HL-60 (cell line): ENCODE measurements around the gene TAF4.

Source experiments
- DNase-seq, 2 experiments: peaks; one replicate each; pipeline ENCODE4 v3.0.0-alpha.2; 2010 to 2020; ENCODE audit warnings: low read depth in 1 of 2, low spot score in 1 of 2
- H3K27ac ChIP-seq: fragments of 250-450 bp; sonication (Bioruptor Pico); replicated peaks from 2 replicates; pipeline ENCODE4 v1.5.1; 2020; ENCODE audit warnings: mild to moderate bottlenecking, moderate library complexity
- H3K27me3 ChIP-seq: fragments of 250-450 bp; sonication (Bioruptor Pico); 2 replicates; pipeline ENCODE4 v1.5.1; 2021; ENCODE audit warnings: mild to moderate bottlenecking, moderate library complexity; ENCODE audit not compliant: insufficient read depth, poor library complexity, severe bottlenecking
- H3K4me3 ChIP-seq: replicated peaks from 2 replicates; pipeline ENCODE4 v1.5.1; 2011; ENCODE audit warnings: mild to moderate bottlenecking, control low read depth, low read length; ENCODE audit not compliant: insufficient read depth
- CTCF ChIP-seq: IDR thresholded peaks from one replicate; pipeline ENCODE4 v1.5.1; 2011; ENCODE audit warnings: low read length, control low read depth, inconsistent platforms; ENCODE audit not compliant: insufficient read depth
- GABPA ChIP-seq: IDR thresholded peaks from 2 replicates; pipeline ENCODE4 v1.6.1; 2012; ENCODE audit warnings: low read depth
- POLR2AphosphoS5 ChIP-seq: IDR thresholded peaks from 2 replicates; pipeline ENCODE4 v1.6.1; 2012; ENCODE audit warnings: low read depth
- REST ChIP-seq: IDR thresholded peaks from 2 replicates; pipeline ENCODE4 v1.6.1; 2012; ENCODE audit warnings: low read depth; ENCODE audit not compliant: insufficient replicate concordance
- SPI1 ChIP-seq: IDR thresholded peaks from 2 replicates; pipeline ENCODE4 v1.6.1; 2012; ENCODE audit warnings: low read depth, mild to moderate bottlenecking, borderline replicate concordance

TAF4 gene

GRCh38 chr20:62001178-62001715 lies 64.4 kb downstream of the TAF4 start:
- DNase-seq: no peak
- no peak overlapping the region for H3K4me3 ChIP-seq
- H3K27ac ChIP-seq: no peak overlapping the region
- H3K27me3 ChIP-seq: no peaks in the 10 kb centered on the region
- TF ChIP-seq CTCF (no peak), SPI1 (no peak), GABPA (no peak), REST (no peak), POLR2AphosphoS5 (no peak)

GRCh38 chr20:61998343-61999121 lies 67.1 kb downstream of the TAF4 start:
- DNase-seq: no peak
- no peak for TF ChIP-seq CTCF
- no peak for TF ChIP-seq REST
- no peak for TF ChIP-seq POLR2AphosphoS5
- TF ChIP-seq SPI1: no peak
- no peak for TF ChIP-seq GABPA

GRCh38 chr20:61997891-61998290 lies 67.8 kb downstream of the TAF4 start:
- no peak overlapping the region for H3K27ac ChIP-seq
- TF ChIP-seq POLR2AphosphoS5 (no peak), CTCF (no peak)
- no peaks in the 10 kb centered on the region for H3K27me3 ChIP-seq
- no peak overlapping the region for H3K4me3 ChIP-seq
- DNase-seq: no peak

More at GRCh38 chr20:61998343-61999121, 67.1 kb downstream of the TAF4 start:
- Histone ChIP-seq H3K27me3 (no peaks in the 10 kb centered on the region), H3K4me3 (no peak overlapping the region), H3K27ac (no peak overlapping the region)
